DND-41 (cell line): ENCODE results near the gene WWP2.

Experiments used
- ATAC-seq: fragments of 200-7000 bp; cut with Tn5 transposase; 3 replicates; pipeline ENCODE4 v1.9.1; 2021; ENCODE audit warnings: low read depth; ENCODE audit not compliant: insufficient read depth
- DNase-seq: peaks from one replicate; pipeline ENCODE4 v3.0.0-alpha.2; 2020
- H2AFZ ChIP-seq: 2 replicates; pipeline ENCODE4 v1.6.0; 2012; ENCODE audit warnings: low read depth, low read length
- H3K27ac ChIP-seq: 2 replicates; pipeline ENCODE4 v1.5.1; 2012; ENCODE audit warnings: low read length, inconsistent platforms
- H3K27me3 ChIP-seq: fragments of 200-600 bp; sonication (generic); 2 replicates; pipeline ENCODE4 v1.6.0; 2012; ENCODE audit warnings: low read length, mild to moderate bottlenecking, inconsistent platforms; ENCODE audit not compliant: insufficient read depth, poor library complexity
- H3K36me3 ChIP-seq: 2 replicates; pipeline ENCODE4 v1.5.1; 2012; ENCODE audit warnings: low read length, inconsistent platforms; ENCODE audit not compliant: insufficient read depth
- H3K4me1 ChIP-seq: 2 replicates; pipeline ENCODE4 v1.5.1; 2012; ENCODE audit warnings: mild to moderate bottlenecking, low read length; ENCODE audit not compliant: insufficient read depth
- H3K4me2 ChIP-seq: 2 replicates; pipeline ENCODE4 v1.6.0; 2012; ENCODE audit warnings: mild to moderate bottlenecking, moderate library complexity, low read length, inconsistent platforms; ENCODE audit not compliant: insufficient read depth
- H3K4me3 ChIP-seq, 2 experiments: fragments of 200-600 bp in 1 of 2; shearing (Covaris generic) in 1 of 2; 2 replicates each; pipeline ENCODE4 v1.5.1; 2012 to 2016; ENCODE audit warnings: inconsistent platforms in 2 of 2, low read length in 2 of 2, mild to moderate bottlenecking in 2 of 2, low read depth in 1 of 2, moderate library complexity in 1 of 2
- H3K79me2 ChIP-seq: 2 replicates; pipeline ENCODE4 v1.6.0; 2012; ENCODE audit warnings: low read length, inconsistent platforms; ENCODE audit not compliant: insufficient read depth
- H3K9ac ChIP-seq: 2 replicates; pipeline ENCODE4 v1.6.0; 2012; ENCODE audit warnings: low read depth, mild to moderate bottlenecking, inconsistent platforms, low read length, moderate library complexity
- H3K9me3 ChIP-seq: 2 replicates; pipeline ENCODE4 v1.5.1; 2012; ENCODE audit warnings: low read length, moderate library complexity, mild to moderate bottlenecking, inconsistent platforms; ENCODE audit not compliant: insufficient read depth, severe bottlenecking
- H4K20me1 ChIP-seq: 2 replicates; pipeline ENCODE4 v1.6.0; 2012; ENCODE audit warnings: low read length; ENCODE audit not compliant: insufficient read depth
- EZH2 ChIP-seq: IDR thresholded peaks from 3 replicates; pipeline ENCODE4 v1.6.1; 2012; ENCODE audit warnings: borderline replicate concordance, low read depth, mild to moderate bottlenecking, moderate library complexity, low read length, inconsistent platforms; ENCODE audit not compliant: severe bottlenecking
- TF ChIP-seq, protein P1 (sequence below): IDR thresholded peaks from 2 replicates; pipeline ENCODE4 v1.5.1; 2012; ENCODE audit warnings: borderline replicate concordance, low read length, moderate library complexity, mild to moderate bottlenecking; ENCODE audit not compliant: poor library complexity, severe bottlenecking; ENCODE audit errors: extremely low read depth

WWP2 gene

GRCh38 chr16:69839798-69840409 is 77.8 kb downstream of the WWP2 start:
- Histone ChIP-seq H3K27ac (no peak overlapping the region), H3K4me1 (no peaks in the 10 kb centered on the region), H3K36me3 (peaks cover 6% of the 10 kb centered on the region; the same call in 1 of the 2 replicates), H2AFZ (no peak overlapping the region), H3K9me3 (no peaks in the 10 kb centered on the region), H4K20me1 (no peaks in the 10 kb centered on the region), H3K4me2 (no peak overlapping the region), H3K79me2 (no peaks in the 10 kb centered on the region), H3K9ac (no peak overlapping the region), H3K4me3 (no peak overlapping the region), H3K27me3 (no peaks in the 10 kb centered on the region)
- ATAC-seq (no peak), DNase-seq (no peak)
- TF ChIP-seq EZH2: no peak
- TF ChIP-seq, protein P1, sequence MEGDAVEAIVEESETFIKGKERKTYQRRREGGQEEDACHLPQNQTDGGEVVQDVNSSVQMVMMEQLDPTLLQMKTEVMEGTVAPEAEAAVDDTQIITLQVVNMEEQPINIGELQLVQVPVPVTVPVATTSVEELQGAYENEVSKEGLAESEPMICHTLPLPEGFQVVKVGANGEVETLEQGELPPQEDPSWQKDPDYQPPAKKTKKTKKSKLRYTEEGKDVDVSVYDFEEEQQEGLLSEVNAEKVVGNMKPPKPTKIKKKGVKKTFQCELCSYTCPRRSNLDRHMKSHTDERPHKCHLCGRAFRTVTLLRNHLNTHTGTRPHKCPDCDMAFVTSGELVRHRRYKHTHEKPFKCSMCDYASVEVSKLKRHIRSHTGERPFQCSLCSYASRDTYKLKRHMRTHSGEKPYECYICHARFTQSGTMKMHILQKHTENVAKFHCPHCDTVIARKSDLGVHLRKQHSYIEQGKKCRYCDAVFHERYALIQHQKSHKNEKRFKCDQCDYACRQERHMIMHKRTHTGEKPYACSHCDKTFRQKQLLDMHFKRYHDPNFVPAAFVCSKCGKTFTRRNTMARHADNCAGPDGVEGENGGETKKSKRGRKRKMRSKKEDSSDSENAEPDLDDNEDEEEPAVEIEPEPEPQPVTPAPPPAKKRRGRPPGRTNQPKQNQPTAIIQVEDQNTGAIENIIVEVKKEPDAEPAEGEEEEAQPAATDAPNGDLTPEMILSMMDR: no peak

DNA sequence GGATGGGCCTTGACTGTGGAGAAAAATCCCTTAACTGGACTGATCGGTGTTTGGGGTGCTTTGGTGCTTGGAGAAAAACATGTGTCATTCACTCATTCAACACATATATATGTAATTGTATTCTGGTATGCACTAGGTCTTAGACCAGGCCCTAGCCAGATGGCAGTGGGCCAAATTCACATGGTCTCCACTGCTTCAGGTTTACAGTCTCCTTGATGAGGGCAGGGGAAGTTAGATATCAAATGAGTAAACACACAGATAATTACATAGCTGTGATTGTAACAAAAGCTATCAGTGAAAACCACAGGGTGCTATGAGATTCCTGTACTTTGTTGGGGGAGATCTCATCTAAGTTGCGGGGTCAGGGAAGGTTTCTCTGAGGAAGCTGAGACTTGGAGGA is 78.8 kb downstream of the WWP2 start:
- Histone ChIP-seq H4K20me1 (no peaks in the 10 kb centered on the region), H3K9me3 (no peaks in the 10 kb centered on the region), H2AFZ (no peak overlapping the region), H3K27ac (no peak overlapping the region), H3K4me1 (no peaks in the 10 kb centered on the region), H3K4me2 (no peak overlapping the region), H3K27me3 (no peaks in the 10 kb centered on the region), H3K36me3 (peaks cover 6% of the 10 kb centered on the region; the same call in 1 of the 2 replicates), H3K4me3 (no peak overlapping the region), H3K9ac (no peak overlapping the region), H3K79me2 (no peaks in the 10 kb centered on the region)
- no peak for TF ChIP-seq EZH2
- TF ChIP-seq, protein P1: no peak
- no peak for ATAC-seq
- DNase-seq: no peak

DNA sequence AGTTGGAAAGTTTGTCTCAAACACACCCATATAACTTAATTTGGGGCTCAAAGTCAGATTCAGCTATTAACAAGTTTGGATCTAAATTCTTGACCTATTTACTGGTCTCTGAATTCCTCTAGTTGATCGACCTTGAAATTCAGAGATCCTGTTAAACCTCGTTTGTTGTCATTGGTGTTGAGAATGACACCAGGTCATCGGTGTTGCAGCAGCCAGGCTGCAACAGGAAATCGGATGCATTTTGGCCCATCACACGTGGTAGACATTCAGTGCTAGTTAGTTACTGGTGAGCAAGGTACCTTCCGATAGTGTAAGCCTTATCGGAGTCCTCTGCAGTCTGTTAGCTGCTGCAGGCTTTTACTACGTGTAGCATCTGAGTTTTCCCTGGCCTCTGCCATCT is 82.3 kb downstream of the WWP2 start:
- H3K27ac ChIP-seq: no peak overlapping the region
- no peaks in the 10 kb centered on the region for H3K79me2 ChIP-seq
- H3K9ac ChIP-seq: no peak overlapping the region
- no peaks in the 10 kb centered on the region for H3K27me3 ChIP-seq
- H3K36me3 ChIP-seq: peaks cover 6% of the 10 kb centered on the region; the same call in 1 of the 2 replicates
- ATAC-seq (no peak), DNase-seq (no peak)
- H3K4me3 ChIP-seq: no peak overlapping the region
- H2AFZ ChIP-seq: no peak overlapping the region
- TF ChIP-seq, protein P1: no peak
- TF ChIP-seq EZH2: no peak
- H3K9me3 ChIP-seq: no peaks in the 10 kb centered on the region
- no peaks in the 10 kb centered on the region for H4K20me1 ChIP-seq
- no peaks in the 10 kb centered on the region for H3K4me1 ChIP-seq
- no peak overlapping the region for H3K4me2 ChIP-seq

- no peaks in the 10 kb centered on the region for H3K4me1 ChIP-seq
- no peak for DNase-seq
- H3K36me3 ChIP-seq: peaks cover 6% of the 10 kb centered on the region; the same call in 1 of the 2 replicates
- no peak overlapping the region for H3K4me3 ChIP-seq
- no peak overlapping the region for H2AFZ ChIP-seq
- no peak for TF ChIP-seq EZH2
- TF ChIP-seq, protein P1: no peak
- no peak overlapping the region for H3K4me2 ChIP-seq
- no peaks in the 10 kb centered on the region for H4K20me1 ChIP-seq
- no peaks in the 10 kb centered on the region for H3K79me2 ChIP-seq
- no peak overlapping the region for H3K27ac ChIP-seq
- no peaks in the 10 kb centered on the region for H3K9me3 ChIP-seq
- ATAC-seq: no peak
- no peak overlapping the region for H3K9ac ChIP-seq
- H3K27me3 ChIP-seq: no peaks in the 10 kb centered on the region
Observed at GRCh38 chr16:69845181-69845580, 83.0 kb downstream of the WWP2 start.
